MM.1S (cell line): ENCODE measurements around the gene TSPAN9.

Source experiments
- DNase-seq: peaks from one replicate; pipeline ENCODE4 v3.0.0-alpha.2; 2015
- H2AFZ ChIP-seq: fragments of 300-600 bp; sonication (generic); 2 replicates; pipeline ENCODE4 v1.6.0; 2016; ENCODE audit warnings: antibody characterized with exemption, low read length
- H3F3A ChIP-seq: fragments of 300-600 bp; sonication (generic); 2 replicates; pipeline ENCODE4 v1.6.1; 2016; ENCODE audit warnings: mild to moderate bottlenecking, antibody characterized with exemption, low read length, moderate library complexity, mixed read lengths; ENCODE audit not compliant: insufficient read depth
- H3K27ac ChIP-seq: fragments of 300-600 bp; sonication (generic); 2 replicates; pipeline ENCODE4 v1.5.1; 2016; ENCODE audit warnings: mild to moderate bottlenecking, low read length
- H3K27me3 ChIP-seq: fragments of 300-600 bp; sonication (generic); replicated peaks from 2 replicates; pipeline ENCODE4 v1.6.0; 2016; ENCODE audit warnings: low read length; ENCODE audit not compliant: insufficient read depth
- H3K36me3 ChIP-seq: fragments of 300-600 bp; sonication (generic); replicated peaks from 2 replicates; pipeline ENCODE4 v1.6.1; 2016; ENCODE audit warnings: mild to moderate bottlenecking, low read length, mixed read lengths; ENCODE audit not compliant: insufficient read depth
- H3K4me1 ChIP-seq: fragments of 300-600 bp; sonication (generic); 2 replicates; pipeline ENCODE4 v1.6.1; 2016; ENCODE audit warnings: low read length, mixed read lengths
- H3K4me2 ChIP-seq: fragments of 300-600 bp; sonication (generic); 2 replicates; pipeline ENCODE4 v1.6.0; 2016; ENCODE audit warnings: low read depth, low read length
- H3K4me3 ChIP-seq: fragments of 300-600 bp; sonication (generic); 2 replicates; pipeline ENCODE4 v1.5.1; 2016; ENCODE audit warnings: low read length, mixed read lengths
- H3K79me2 ChIP-seq: fragments of 300-600 bp; sonication (generic); 2 replicates; pipeline ENCODE4 v1.6.1; 2016; ENCODE audit warnings: mixed run types, low read length, mixed read lengths
- H3K9ac ChIP-seq: fragments of 300-600 bp; sonication (generic); 2 replicates; pipeline ENCODE4 v1.6.1; 2016; ENCODE audit warnings: low read length, mixed read lengths
- H3K9me2 ChIP-seq: fragments of 300-600 bp; sonication (generic); replicated peaks from 2 replicates; pipeline ENCODE4 v1.6.1; 2016; ENCODE audit warnings: mild to moderate bottlenecking, low read length, mixed read lengths; ENCODE audit not compliant: insufficient read depth
- H3K9me3 ChIP-seq: fragments of 300-600 bp; sonication (generic); replicated peaks from 2 replicates; pipeline ENCODE4 v1.6.1; 2016; ENCODE audit warnings: mild to moderate bottlenecking, low read length, mixed read lengths; ENCODE audit not compliant: insufficient read depth
- H4K20me1 ChIP-seq: fragments of 300-600 bp; sonication (generic); 2 replicates; pipeline ENCODE4 v1.6.1; 2016; ENCODE audit warnings: mild to moderate bottlenecking, low read length, moderate library complexity, mixed read lengths; ENCODE audit not compliant: insufficient read depth
- EZH2 ChIP-seq: fragments of 300-600 bp; sonication (generic); optimal IDR thresholded peaks from 2 replicates; pipeline ENCODE3; 2017; ENCODE audit warnings: low read depth, mild to moderate bottlenecking, antibody characterized with exemption, low read length, mixed read lengths
- EZH2phosphoT487 ChIP-seq: fragments of 300-600 bp; sonication (generic); IDR thresholded peaks from 2 replicates; pipeline ENCODE4 v1.6.1; 2018; ENCODE audit warnings: antibody characterized with exemption, low read length
- TF ChIP-seq, protein P1 (sequence below): fragments of 300-600 bp; sonication (generic); IDR thresholded peaks from 2 replicates; pipeline ENCODE4 v1.5.1; 2016; ENCODE audit warnings: antibody characterized with exemption, low read length, mixed read lengths

Gene TSPAN9

DNA sequence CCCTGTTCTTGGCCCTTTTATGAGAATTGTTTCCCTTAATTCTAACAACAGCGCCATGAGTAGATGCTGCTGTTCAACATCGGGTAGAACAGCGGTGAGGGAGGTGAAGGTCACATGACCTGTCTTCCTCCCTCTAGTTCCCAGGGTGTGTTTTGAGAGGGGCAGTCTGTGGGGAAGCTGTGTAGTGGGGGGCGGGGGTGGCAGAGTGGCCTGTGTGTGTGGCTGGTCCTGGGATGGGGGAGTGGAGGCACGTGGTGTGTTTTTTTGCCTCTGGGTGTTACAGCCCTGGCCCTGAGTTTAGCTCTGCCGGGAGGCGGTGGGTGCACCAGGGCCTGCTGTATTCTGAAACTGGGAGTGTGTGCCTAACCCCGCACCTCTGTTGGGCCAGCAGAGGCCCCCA lies 202.7 kb downstream of the TSPAN9 start:
- Histone ChIP-seq H3K9ac (no peak overlapping the region), H3K27ac (no peak overlapping the region), H3K4me1 (no peaks in the 10 kb centered on the region), H2AFZ (no peak overlapping the region), H3K36me3 (no peaks in the 10 kb centered on the region), H4K20me1 (no peaks in the 10 kb centered on the region), H3K79me2 (no peaks in the 10 kb centered on the region), H3K4me2 (no peak overlapping the region), H3K27me3 (peaks cover 96% of the 10 kb centered on the region), H3K9me2 (no peaks in the 10 kb centered on the region), H3F3A (no peaks in the 10 kb centered on the region), H3K4me3 (no peak overlapping the region), H3K9me3 (no peaks in the 10 kb centered on the region)
- TF ChIP-seq EZH2 (no peak), EZH2phosphoT487 (no peak)
- TF ChIP-seq, protein P1, sequence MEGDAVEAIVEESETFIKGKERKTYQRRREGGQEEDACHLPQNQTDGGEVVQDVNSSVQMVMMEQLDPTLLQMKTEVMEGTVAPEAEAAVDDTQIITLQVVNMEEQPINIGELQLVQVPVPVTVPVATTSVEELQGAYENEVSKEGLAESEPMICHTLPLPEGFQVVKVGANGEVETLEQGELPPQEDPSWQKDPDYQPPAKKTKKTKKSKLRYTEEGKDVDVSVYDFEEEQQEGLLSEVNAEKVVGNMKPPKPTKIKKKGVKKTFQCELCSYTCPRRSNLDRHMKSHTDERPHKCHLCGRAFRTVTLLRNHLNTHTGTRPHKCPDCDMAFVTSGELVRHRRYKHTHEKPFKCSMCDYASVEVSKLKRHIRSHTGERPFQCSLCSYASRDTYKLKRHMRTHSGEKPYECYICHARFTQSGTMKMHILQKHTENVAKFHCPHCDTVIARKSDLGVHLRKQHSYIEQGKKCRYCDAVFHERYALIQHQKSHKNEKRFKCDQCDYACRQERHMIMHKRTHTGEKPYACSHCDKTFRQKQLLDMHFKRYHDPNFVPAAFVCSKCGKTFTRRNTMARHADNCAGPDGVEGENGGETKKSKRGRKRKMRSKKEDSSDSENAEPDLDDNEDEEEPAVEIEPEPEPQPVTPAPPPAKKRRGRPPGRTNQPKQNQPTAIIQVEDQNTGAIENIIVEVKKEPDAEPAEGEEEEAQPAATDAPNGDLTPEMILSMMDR, result no peak
- DNase-seq, result no peak

DNA sequence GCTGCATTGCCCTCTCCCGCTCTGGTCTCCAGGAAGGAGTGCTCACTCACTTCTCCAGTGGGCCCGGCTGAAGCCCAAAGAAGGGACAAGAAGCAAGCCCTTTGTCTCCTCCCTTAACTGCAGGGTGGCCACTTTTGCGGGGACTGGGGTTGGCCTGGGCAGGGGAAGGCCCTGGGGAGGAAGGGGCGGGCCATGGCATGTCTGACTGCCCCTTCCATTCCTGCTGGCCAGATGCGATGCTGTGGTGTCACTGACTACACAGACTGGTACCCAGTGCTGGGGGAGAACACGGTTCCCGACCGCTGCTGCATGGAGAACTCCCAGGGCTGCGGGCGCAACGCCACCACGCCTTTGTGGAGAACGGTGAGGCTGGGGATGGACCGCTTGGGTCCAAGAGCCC lies 203.8 kb downstream of the TSPAN9 start:
- Histone ChIP-seq H3K27me3 (peaks cover 95% of the 10 kb centered on the region), H3K9me2 (no peaks in the 10 kb centered on the region), H3K9me3 (no peaks in the 10 kb centered on the region), H3K9ac (no peak overlapping the region), H3K4me1 (no peaks in the 10 kb centered on the region), H2AFZ (no peak overlapping the region), H3K36me3 (no peaks in the 10 kb centered on the region), H3F3A (no peaks in the 10 kb centered on the region), H3K79me2 (no peaks in the 10 kb centered on the region), H3K27ac (no peak overlapping the region), H3K4me2 (no peak overlapping the region), H3K4me3 (no peak overlapping the region), H4K20me1 (no peaks in the 10 kb centered on the region)
- DNase-seq, result no peak
- TF ChIP-seq EZH2phosphoT487 (no peak), EZH2 (no peak)
- TF ChIP-seq, protein P1, result no peak

DNA sequence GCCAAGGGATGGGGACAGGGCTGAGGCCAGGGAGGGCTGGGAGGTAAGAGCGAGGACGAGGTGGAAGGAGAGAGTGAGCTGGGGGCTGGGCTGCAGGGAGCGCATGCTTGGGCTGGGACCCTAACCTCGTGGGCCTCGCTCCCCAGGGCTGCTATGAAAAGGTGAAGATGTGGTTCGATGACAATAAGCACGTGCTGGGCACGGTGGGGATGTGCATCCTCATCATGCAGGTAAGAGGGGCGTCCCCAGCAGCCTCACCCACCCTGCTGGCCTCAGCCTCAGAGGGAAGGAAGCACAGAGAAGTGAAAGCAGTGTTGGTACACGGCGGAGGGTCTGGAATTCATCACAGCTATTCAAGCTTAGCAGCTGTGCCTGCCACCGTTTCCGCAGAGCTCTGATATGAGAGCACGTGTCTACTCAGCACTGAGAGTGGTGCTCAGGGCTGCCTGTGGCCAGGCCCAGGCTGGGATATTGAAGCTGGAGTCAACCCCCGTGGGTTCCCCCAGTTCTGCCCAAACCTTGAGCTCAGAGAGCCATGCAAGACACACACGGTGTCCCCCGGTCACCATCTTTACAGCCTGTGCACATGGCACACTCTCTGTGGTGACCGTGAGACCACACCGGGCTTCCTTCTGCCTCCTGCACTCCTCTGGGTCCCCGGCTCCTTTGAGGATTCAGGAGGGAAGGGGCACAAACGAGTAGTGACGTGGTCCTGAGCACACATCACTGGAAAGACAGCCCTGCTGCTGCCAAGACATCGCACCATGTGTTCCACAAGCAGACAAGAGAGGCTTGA lies 204.6 kb downstream of the TSPAN9 start:
- Histone ChIP-seq H3F3A (no peaks in the 10 kb centered on the region), H2AFZ (no peak overlapping the region)
- DNase-seq, result peak; percentile 23

More for the DNA sequence above, 204.6 kb downstream of the TSPAN9 start:
- Histone ChIP-seq H3K9me2 (no peaks in the 10 kb centered on the region), H3K79me2 (no peaks in the 10 kb centered on the region), H3K27ac (no peak overlapping the region), H3K4me3 (no peak overlapping the region), H3K4me2 (no peak overlapping the region), H3K9ac (no peak overlapping the region), H3K27me3 (peaks cover 95% of the 10 kb centered on the region), H4K20me1 (no peaks in the 10 kb centered on the region), H3K9me3 (no peaks in the 10 kb centered on the region), H3K4me1 (no peaks in the 10 kb centered on the region), H3K36me3 (no peaks in the 10 kb centered on the region)
- TF ChIP-seq EZH2 (no peak), EZH2phosphoT487 (no peak)
- TF ChIP-seq, protein P1, result no peak
